ENCODE results near the gene HEBP1.

DNA sequence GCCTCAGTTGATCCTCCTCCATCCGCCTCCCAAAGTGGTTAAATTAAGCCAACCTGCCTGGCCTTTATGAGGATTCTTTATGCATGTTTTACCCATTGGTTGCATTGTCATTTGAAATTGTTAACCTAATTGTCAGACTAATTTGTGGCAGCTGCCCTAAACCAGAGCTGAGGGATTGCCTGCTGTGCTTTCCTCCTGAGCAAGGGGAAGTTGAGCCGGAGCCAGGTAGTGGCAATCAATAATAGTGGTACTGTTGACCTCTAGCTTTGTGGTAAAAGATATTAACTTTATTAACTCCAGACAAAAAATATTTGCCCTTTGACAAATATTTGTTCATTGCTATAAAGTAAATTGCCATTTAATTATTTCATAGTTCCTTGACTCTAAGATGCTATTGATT is 5.6 kb upstream of the HEBP1 start:
- TF ChIP-seq, protein P1, sequence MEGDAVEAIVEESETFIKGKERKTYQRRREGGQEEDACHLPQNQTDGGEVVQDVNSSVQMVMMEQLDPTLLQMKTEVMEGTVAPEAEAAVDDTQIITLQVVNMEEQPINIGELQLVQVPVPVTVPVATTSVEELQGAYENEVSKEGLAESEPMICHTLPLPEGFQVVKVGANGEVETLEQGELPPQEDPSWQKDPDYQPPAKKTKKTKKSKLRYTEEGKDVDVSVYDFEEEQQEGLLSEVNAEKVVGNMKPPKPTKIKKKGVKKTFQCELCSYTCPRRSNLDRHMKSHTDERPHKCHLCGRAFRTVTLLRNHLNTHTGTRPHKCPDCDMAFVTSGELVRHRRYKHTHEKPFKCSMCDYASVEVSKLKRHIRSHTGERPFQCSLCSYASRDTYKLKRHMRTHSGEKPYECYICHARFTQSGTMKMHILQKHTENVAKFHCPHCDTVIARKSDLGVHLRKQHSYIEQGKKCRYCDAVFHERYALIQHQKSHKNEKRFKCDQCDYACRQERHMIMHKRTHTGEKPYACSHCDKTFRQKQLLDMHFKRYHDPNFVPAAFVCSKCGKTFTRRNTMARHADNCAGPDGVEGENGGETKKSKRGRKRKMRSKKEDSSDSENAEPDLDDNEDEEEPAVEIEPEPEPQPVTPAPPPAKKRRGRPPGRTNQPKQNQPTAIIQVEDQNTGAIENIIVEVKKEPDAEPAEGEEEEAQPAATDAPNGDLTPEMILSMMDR (optimal IDR thresholded peaks at IDR 0.05 in 1 of 3, IDR thresholded peaks at IDR 0.05 in 1 of 3, conservative IDR thresholded peaks at IDR 0.05 in 1 of 3; ENCODE audit: extremely low read depth in 1 of 3, insufficient read depth in 2 of 3, low read length in 3 of 3) = no peak
- TF ChIP-seq EZH2 (IDR thresholded peaks at IDR 0.05; ENCODE audit: low read length) = no peak
